ENCODE data around the gene KRT83. TPM values are rescaled to one million over a fixed set of nuclear protein-coding genes. Genes with fewer than 3 reads are reported as not detected.

The KRT83 gene
- total and polyA plus RNA-seq, 10 of the 15 experiments (the other 5 are each of a cell fraction or from before 2014, with no cell fraction given), result not detected

- no peak overlapping the region for H3K9ac ChIP-seq (ENCODE audit: control insufficient read depth, insufficient read depth, low read length)
- TF ChIP-seq GATAD2B (conservative IDR thresholded peaks at IDR 0.05; ENCODE audit: low read depth) (no peak), BCL3 (IDR thresholded peaks at IDR 0.05; ENCODE audit: borderline replicate concordance, insufficient read depth, low read depth, low read length, poor library complexity, severe bottlenecking) (no peak), SPI1 (IDR thresholded peaks at IDR 0.05; ENCODE audit: borderline replicate concordance, insufficient read depth, low read depth, low read length) (no peak), NRF1 (conservative IDR thresholded peaks at IDR 0.05; ENCODE audit: low read depth, low read length) (no peak), BCLAF1 (IDR thresholded peaks at IDR 0.05) (no peak), HDGF (IDR thresholded peaks at IDR 0.05) (no peak), TBL1XR1 (IDR thresholded peaks at IDR 0.05; ENCODE audit: low read depth, low read length) (no peak)
- H3K79me2 ChIP-seq (ENCODE audit: control insufficient read depth, insufficient read depth, low read length), result no peaks in the 10 kb centered on the region
- intact Hi-C loops (cut with micrococcal nuclease; ENCODE audit: unreplicated experiment), result no loop called here
- H3K27ac ChIP-seq (ENCODE audit: control insufficient read depth, insufficient read depth), result no peak overlapping the region
- ChIA-PET RAD21 (ENCODE audit: unreplicated experiment) (no interaction called here), CTCF (no interaction called here), SMC1A (ENCODE audit: uncharacterized antibody, unreplicated experiment) (interaction anchor here (1.3 kb wide), 1 partner anchor 17 kb away, joined by 3 read pairs; no protein-coding TSS in a partner anchor), POLR2A (no interaction called here)
- H3K9me3 ChIP-seq (replicated peaks; ENCODE audit: control insufficient read depth, insufficient read depth, low read length), result no peaks in the 10 kb centered on the region
- 69% methylated on average over 20 of the region's 20 CpGs for WGBS (ENCODE audit: insufficient coverage, insufficient replicate concordance, low lambda C conversion rate, missing lambda C conversion rate)
- no peak overlapping the region for H3K4me3 ChIP-seq
- ATAC-seq, result no peak
- H3K4me1 ChIP-seq (ENCODE audit: control insufficient read depth, insufficient read depth, low read length), result peaks cover 12% of the 10 kb centered on the region
- no TSS peak for BruUV-seq (replicated peaks)
- H4K20me1 ChIP-seq (ENCODE audit: control insufficient read depth, insufficient read depth), result no peaks in the 10 kb centered on the region
- no peak overlapping the region for H3K4me2 ChIP-seq (ENCODE audit: control insufficient read depth, insufficient read depth)
- no peak overlapping the region for H2AFZ ChIP-seq (ENCODE audit: control insufficient read depth, low read depth, low read length)
- in situ Hi-C loops (cut with MboI), result no loop called here
- 0 out of 4 replicates have a peak, but pooled peaks cover 0 to 3% of the 10 kb centered on the region in 2 experiments for H3K27me3 ChIP-seq (replicated peaks in 1 of 2; ENCODE audit: control insufficient read depth in 2 of 2, insufficient read depth in 2 of 2, low read length in 1 of 2)
- no peak for DNase-seq (ENCODE audit: low read depth, low spot score)
- no peak for FAIRE-seq
- no peaks in the 10 kb centered on the region for H3K36me3 ChIP-seq (ENCODE audit: control insufficient read depth in 2 of 2, insufficient read depth in 2 of 2, low read length in 1 of 2)
Observed at GRCh38 chr12:52356762-52357580, 35.8 kb upstream of the KRT83 start.

Data from GM12878 (cell line).